NK-92 (cell line): ENCODE results near the gene MSI2.

Experiments
- DNase-seq: peaks from one replicate; lab custom pipeline; 2025; ENCODE audit not compliant: unreplicated experiment; lab: John Stamatoyannopoulos, UW

The MSI2 gene

DNA sequence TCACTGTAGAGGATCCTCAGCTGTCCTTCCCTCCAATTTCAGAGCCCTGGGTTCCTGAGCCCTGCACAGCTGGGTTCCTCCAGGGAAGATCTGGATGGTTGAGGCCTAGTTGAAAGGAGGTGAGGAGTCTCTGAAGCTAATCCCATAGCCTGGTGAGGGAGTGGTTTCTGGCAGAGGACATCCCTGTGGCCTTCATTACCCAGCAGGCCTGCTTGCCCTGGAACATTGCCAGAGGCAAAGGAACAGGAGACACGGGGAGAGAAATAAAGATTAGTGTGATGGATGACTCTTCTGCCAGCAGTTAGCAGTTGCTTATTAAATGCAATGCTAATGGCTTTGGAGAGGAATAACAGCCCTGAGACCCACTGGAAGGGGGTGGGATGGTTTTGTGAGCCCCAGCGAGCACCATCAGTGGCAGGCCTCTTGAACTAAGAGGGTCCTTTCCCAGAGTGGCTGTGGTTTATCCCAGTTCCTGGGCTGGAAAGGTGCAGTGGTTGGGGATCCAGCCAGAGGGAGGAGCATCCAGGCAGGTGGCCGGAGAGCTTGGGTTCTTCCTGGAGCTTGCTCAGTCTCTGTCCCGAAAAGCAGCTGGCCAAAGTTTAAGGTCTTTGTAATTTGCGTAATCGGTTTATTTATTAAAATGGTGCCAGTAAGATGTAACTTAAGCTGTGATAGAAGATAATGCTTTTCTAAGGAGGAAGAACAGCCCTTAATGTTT lies 279.1 kb downstream of the MSI2 start:
- no peak for DNase-seq

DNA sequence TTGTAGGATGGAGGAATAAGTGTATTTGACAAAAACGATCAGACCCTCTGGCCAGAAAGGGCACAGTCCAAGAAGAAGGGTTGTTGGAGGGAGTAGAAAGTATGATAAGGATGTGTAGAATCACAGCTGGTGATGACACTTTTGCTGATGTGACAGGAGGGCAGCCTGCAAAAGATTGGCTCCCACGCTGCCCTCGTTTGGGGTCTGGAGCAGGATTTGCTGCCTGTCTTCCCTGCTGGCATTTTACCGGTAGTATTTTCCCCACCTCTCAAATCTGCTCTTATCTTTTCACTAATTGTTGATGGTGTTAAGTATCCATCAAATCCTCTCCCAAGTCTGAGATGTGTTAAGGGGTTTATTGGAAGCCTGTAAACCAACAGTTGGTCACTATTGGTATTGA lies 280.0 kb downstream of the MSI2 start:
- no peak for DNase-seq

GRCh38 chr17:57536789-57537523 lies 280.6 kb downstream of the MSI2 start:
- no peak for DNase-seq

DNA sequence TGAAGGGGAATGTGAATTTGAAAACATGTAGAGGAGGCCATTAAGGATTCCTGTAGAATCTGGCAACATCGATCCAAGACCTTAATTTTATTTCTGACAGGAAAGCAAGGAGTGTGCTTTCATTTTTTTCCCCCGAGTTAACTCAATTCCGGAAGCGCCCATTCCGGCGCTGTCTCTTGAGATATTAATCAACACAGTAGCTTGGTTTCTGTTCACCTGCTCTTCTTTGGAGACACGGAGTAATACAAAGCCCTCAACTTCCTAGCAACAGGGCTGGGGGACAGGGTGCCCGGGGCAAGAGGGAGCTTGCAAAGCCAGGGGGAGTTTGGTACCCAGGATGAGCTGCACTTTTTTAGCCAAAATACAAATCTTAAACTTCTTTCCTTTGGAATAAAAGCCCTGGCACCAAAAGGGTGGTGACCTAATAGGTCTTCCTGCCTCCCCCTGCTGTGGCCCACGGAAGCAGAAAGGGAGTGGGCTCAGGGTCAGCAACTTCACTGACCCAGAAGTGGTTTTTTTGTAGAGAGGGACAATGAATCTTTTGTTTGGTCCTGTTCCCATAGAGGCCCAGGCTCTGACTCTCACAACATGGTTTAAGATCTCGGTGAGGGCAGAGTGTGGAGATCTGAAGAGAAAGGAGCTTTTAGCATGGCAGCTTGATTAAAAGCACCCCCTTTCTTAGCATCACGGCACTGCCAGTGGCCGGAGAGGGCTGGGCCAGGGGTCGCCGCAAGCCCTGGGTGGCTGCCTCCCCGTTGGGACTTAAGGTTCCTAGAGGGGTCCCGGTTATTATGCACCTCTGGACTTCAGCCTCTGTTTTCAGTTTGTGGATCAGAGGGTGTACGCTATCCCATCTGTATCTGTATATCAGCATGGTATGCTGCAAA lies 281.4 kb downstream of the MSI2 start:
- DNase-seq: no peak

DNA sequence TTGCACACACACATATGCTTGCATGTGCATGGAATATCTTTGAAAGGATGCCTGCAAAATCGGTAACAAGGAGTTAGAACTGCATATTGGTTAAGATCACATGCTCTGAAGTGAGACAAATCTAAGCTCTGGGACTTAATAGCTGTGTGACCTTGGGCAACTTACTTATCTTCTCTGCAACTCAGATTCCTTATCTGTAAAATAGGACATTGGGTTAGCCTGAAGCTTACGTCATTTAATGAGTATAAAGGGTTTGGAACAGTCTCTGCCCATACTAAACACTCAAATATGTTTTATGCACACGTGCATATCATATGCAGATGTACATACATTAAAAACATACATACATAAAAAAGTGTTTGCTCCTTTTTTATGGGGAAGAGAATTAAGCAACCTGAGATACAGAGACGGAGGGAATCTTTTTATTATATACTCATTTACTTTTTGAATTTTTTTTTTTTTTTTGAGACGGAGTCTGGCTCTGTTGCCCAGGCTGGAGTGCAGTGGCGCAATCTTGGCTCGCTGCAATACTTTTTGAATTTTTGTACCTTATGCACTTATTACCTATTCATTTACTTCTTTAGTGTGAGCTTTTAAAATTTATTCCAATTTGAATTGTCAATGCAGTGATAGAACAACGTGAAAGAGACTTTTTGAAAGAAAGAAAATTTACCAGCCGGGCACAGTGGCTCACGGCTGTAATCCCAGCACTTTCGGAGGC lies 282.6 kb downstream of the MSI2 start:
- DNase-seq: no peak

- no peak for DNase-seq
Measured at GRCh38 chr17:57539529-57540301, 283.4 kb downstream of the MSI2 start.

DNA sequence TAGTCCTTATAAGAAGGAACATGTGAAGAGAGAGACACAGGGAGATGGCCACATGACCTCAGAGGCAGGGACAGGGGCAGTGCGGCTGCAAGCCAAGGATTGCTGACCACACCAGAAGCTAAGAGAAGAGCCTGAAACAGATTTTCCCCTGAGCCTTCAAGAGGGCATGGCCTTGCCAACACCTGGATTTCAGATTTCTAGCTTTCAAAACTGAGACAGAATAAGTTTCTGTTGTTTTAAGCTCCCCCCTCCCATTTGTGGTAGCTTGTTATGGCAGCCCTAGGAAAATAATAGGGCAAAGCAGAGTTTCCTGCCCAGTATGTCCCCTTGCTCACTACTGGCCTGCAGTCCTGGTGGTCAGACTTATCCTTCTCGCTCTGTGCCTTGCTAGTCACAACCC lies 284.3 kb downstream of the MSI2 start:
- no peak for DNase-seq

- no peak for DNase-seq
Measured at GRCh38 chr17:57541049-57541448, 284.7 kb downstream of the MSI2 start.

DNA sequence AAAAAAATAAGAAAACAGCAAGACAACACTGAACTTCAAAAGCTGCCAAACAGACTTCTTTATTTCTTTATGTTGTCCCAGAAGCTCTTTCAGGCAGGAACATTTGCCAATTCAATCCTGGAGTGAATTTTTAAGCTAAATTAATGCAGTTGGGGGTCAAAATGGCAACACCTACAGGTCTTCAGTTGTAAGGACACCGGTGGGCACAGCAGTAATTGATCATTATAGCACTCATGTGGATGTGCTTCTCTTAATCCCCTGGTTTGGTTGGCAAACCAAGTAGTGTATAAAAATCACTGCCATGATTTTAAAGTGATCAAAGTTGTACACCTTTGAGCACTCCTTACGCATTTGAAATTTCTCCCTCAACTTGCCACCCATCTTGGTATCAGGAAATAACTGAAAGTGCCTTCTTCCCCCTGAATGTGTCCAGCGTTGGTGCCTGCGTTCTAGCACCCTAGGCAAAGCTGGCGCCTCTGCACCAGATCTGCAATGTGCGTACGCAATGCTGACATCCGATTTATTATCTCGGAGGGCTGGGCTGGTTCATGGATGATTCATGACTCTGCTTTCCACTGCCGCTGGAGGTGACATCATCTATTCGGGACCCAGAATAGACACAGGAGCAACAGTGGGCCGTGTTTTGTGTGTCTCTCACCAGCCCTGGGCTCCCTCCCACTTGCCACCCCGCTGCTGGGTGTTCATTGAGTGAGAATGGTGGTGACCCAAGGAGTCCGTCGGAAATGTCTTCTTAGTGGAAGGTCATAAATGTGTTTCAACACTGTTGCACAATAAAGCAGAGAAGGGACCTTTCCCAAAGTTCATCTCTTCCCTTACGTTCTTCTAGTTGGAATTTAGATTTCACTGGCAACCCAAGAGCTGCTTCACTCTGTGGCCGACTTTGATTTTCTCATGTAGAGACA lies 285.4 kb downstream of the MSI2 start:
- DNase-seq: no peak

DNA sequence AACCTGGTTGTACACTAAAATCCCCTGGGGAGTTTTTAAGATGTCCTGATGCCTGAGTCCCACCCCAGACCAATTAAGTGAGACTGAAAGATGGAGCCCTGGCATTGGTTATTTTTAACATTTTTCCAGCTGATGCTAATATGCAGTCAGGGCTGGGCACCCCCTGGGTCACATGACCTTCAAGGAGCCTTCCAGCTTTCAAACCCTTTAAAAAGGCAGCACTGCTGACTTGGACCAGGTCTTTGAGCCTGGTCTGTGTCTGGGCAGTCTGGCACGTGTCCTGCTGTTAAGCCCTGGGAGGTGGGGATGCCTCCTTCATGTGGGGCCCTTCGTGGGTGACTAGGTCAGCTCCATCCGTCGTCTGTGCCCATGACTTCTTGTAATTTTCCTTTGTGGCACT lies 286.2 kb downstream of the MSI2 start:
- DNase-seq: no peak

- no peak for DNase-seq
Measured at GRCh38 chr17:57543230-57543629, 286.9 kb downstream of the MSI2 start.

DNA sequence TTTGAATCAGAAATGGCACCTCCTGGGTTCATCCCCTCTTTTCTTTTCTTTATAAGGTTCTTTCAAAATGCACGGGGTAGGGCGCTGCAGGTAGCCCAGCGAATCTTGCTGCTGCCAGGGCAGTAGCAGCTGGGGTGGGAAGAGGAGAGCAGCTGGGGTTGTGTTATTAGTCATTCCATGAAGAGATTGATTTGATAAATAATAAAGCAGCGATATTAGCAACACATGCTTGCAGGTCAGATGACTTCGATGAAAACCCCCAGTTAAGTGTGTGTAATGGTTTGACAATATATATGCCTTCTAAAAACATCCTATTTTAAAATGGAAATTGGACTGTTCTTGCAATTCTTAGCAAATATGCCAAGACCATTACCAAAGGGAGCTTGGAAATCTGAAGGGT lies 288.1 kb downstream of the MSI2 start:
- no peak for DNase-seq

DNA sequence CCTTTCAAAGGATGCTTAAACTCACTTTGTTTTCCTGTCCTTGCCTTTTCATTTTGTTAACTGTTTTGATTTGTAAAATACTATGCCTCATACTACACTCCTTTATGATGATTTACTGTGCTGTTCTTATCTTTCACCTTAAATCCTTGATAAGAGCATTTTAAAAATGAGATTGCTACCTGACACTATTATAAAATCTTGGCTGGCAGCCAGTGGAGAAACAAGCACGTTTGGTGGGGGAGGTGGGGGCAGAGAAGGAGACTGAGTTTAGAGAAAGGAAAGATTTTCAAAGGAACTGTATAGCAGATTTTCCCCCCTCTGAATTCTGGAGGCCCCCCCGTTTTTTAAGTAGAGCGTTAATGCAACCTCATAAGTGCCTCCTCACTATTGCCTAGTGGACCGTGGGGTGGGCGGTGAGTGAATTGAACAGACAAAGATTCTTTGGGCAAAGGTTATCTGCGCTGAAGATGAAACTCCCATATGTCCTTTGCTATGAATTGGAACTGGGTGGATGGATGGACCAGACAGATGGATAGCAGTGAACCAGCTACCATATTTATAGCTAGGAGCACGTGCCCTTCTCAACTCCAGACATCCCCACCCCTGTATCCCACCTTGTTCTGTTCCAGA lies 288.6 kb downstream of the MSI2 start:
- DNase-seq: no peak

- DNase-seq: no peak
Measured at GRCh38 chr17:57545731-57546342, 289.5 kb downstream of the MSI2 start.

DNA sequence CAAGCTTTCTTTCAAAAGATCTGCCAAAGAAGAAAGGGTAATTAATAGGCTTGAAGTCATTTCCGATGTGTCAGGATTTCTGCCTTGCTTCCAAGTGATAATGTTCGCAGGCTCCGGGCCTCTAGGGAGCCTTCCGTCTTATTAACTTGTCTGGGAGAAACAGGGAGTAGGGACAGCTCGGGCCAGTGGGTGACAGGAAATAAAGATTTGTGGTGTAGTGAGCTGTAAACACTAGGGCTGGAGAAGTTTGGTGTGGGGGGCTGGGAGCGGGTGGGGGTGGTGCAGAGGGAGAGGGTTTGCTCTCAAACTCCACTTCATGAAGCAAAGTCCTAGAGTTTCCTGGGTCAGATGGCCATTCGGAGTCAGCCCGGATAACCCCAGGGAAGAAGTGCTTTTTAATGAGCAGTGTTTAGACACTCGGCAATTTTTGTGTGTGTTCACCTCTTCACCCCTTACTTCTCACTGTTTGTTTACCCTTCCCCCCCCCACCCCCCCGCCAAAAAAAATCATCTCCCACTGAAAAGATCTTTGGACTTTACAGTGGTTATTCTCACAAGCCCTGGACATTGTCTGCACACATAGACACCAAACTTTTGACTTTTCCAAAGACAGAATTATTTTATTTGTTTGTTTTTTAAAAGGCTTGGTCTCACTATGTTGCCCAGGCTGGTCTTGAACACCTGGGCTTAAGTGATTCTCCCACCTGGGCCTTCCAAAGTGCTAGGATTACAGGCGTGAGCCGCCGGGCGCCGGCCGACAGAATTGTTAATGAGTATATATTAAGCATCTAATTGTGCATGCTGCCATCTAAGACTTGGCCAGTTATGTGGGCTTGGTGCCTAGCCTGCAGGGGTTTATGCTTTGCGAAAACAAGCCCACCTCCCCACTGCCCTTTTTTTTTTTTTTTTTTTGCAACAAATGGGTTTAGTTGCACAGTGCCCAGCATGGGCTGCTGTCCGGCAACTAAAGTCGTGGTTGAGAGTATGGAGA lies 292.4 kb downstream of the MSI2 start:
- no peak for DNase-seq

- DNase-seq: no peak
Measured at GRCh38 chr17:57549468-57549867, 293.1 kb downstream of the MSI2 start.

GRCh38 chr17:57550016-57550415 lies 293.7 kb downstream of the MSI2 start:
- no peak for DNase-seq
